ENCODE results near the gene RFTN1. TPM values are rescaled to one million over a fixed set of nuclear protein-coding genes. Genes with fewer than 3 reads are reported as not detected.

The RFTN1 gene
- total and polyA plus RNA-seq, 10 of the 15 experiments (the other 5 are each of a cell fraction or from before 2014, with no cell fraction given), result 20.6 to 213 (median 147) TPM

DNA sequence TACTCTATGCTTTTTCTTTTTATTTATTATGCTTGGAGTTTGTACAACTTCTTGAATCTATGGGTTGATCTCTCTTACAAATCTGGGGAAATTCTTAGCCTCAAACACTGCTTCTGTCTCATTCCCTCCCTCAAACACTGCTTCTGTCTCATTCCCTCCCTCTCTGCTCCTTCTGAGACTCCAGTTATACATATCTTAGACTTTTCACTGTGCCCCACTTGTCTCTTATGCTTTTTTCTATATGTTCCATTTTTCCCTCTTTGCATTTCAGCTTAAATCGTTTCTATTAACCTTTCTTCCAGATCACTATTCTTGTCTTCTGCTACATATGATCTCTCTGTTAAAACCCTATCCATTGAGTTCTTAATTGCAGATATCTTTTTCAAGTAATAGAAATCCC is 50.4 kb downstream of the RFTN1 start:
- BruUV-seq (replicated peaks), result no TSS peak
- CTCF ChIA-PET, result interaction anchor here (1.3 to 2.6 kb wide), 3 partner anchors 14 to 19 kb away, joined by 3 to 8 read pairs (median 4); no protein-coding TSS in a partner anchor

DNA sequence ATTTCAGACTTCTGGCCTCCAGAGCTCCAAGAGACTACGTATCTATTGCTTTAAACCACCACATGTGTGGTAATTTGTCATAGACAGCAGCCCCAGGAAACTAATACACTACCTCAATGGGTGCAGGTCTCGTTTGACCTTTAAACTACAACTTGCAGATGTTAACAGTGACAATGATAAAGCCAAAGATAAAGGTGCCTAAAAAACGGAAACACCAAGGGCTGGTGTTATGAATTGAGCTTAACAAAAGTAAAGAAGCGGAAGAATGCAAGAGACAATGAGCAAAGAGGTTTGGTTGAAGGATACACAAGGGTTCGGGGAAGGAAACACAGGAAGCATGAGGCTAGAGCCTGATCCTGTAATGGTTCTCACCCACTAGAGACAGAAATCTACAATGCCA is 50.8 kb downstream of the RFTN1 start:
- in situ Hi-C loops (cut with MboI), result no loop called here
- ChIA-PET SMC1A (ENCODE audit: uncharacterized antibody, unreplicated experiment) (interaction anchor here (1.1 to 3.6 kb wide), 8 partner anchors 9 to 43 kb away, joined by 4 to 11 read pairs (median 5); no protein-coding TSS in a partner anchor), POLR2A (interaction anchor here (0.9 kb wide), 2 partner anchors 20 to 43 kb away, joined by 3 read pairs; no protein-coding TSS in a partner anchor), CTCF (interaction anchor here (1.3 to 2.6 kb wide), 3 partner anchors 14 to 19 kb away, joined by 3 to 8 read pairs (median 4); no protein-coding TSS in a partner anchor), RAD21 (ENCODE audit: unreplicated experiment) (no interaction called here)
- Histone ChIP-seq H3K27ac (ENCODE audit: control insufficient read depth, insufficient read depth) (no peak overlapping the region), H3K27me3 (replicated peaks in 1 of 2; ENCODE audit: control insufficient read depth in 2 of 2, insufficient read depth in 2 of 2, low read length in 1 of 2) (no peaks in the 10 kb centered on the region), H3K4me2 (ENCODE audit: control insufficient read depth, insufficient read depth) (no peak overlapping the region), H3K36me3 (ENCODE audit: control insufficient read depth in 2 of 2, insufficient read depth in 2 of 2, low read length in 1 of 2) (peaks cover under 1 to 6% of the 10 kb centered on the region in 2 experiments), H3K4me1 (ENCODE audit: control insufficient read depth, insufficient read depth, low read length) (peaks cover 4% of the 10 kb centered on the region), H3K9me3 (replicated peaks; ENCODE audit: control insufficient read depth, insufficient read depth, low read length) (no peaks in the 10 kb centered on the region), H3K9ac (ENCODE audit: control insufficient read depth, insufficient read depth, low read length) (no peak overlapping the region), H2AFZ (ENCODE audit: control insufficient read depth, low read depth, low read length) (no peak overlapping the region), H3K79me2 (ENCODE audit: control insufficient read depth, insufficient read depth, low read length) (peaks cover 40% of the 10 kb centered on the region), H3K4me3 (no peak overlapping the region), H4K20me1 (ENCODE audit: control insufficient read depth, insufficient read depth) (no peaks in the 10 kb centered on the region)
- no TSS peak for BruUV-seq (replicated peaks)
- TF ChIP-seq JUND (IDR thresholded peaks at IDR 0.05; ENCODE audit: low read depth, low read length), result no peak
- no peak for TF ChIP-seq IKZF2 (IDR thresholded peaks at IDR 0.05)
- TF ChIP-seq ZBED1 (IDR thresholded peaks at IDR 0.05; ENCODE audit: borderline replicate concordance), result no peak
- no peak for FAIRE-seq
- no peak for ATAC-seq
- 53% methylated on average over 5 of the region's 5 CpGs for WGBS (ENCODE audit: insufficient coverage, insufficient replicate concordance, low lambda C conversion rate, missing lambda C conversion rate)
- intact Hi-C loops (cut with micrococcal nuclease; ENCODE audit: unreplicated experiment), result no loop called here
- DNase-seq (ENCODE audit: low read depth, low spot score), result no peak

More for the DNA sequence above, 50.4 kb downstream of the RFTN1 start:
- DNase-seq (ENCODE audit: low read depth, low spot score) (no peak), FAIRE-seq (no peak), ATAC-seq (no peak)
- H3K9ac ChIP-seq (ENCODE audit: control insufficient read depth, insufficient read depth, low read length), result no peak overlapping the region
- H3K4me3 ChIP-seq, result no peak overlapping the region
- RAD21 ChIA-PET (ENCODE audit: unreplicated experiment), result no interaction called here
- TF ChIP-seq ZBED1 (IDR thresholded peaks at IDR 0.05; ENCODE audit: borderline replicate concordance) (no peak), BACH1 (IDR thresholded peaks at IDR 0.05; ENCODE audit: borderline replicate concordance) (no peak), TCF7 (IDR thresholded peaks at IDR 0.05; ENCODE audit: borderline replicate concordance) (no peak), EED (IDR thresholded peaks at IDR 0.05; ENCODE audit: low read depth) (no peak), KDM1A (IDR thresholded peaks at IDR 0.05; ENCODE audit: borderline replicate concordance) (no peak), ZZZ3 (IDR thresholded peaks at IDR 0.05; ENCODE audit: control insufficient read depth, insufficient read length, low read depth) (no peak)
- SMC1A ChIA-PET (ENCODE audit: uncharacterized antibody, unreplicated experiment), result interaction anchor here (1.1 to 3.6 kb wide), 4 partner anchors 10 to 19 kb away, joined by 4 to 11 read pairs (median 6); no protein-coding TSS in a partner anchor
- no peak overlapping the region for H2AFZ ChIP-seq (ENCODE audit: control insufficient read depth, low read depth, low read length)
- H3K27me3 ChIP-seq (replicated peaks in 1 of 2; ENCODE audit: control insufficient read depth in 2 of 2, insufficient read depth in 2 of 2, low read length in 1 of 2), result no peaks in the 10 kb centered on the region
- H4K20me1 ChIP-seq (ENCODE audit: control insufficient read depth, insufficient read depth), result no peaks in the 10 kb centered on the region
- no peaks in the 10 kb centered on the region for H3K9me3 ChIP-seq (replicated peaks; ENCODE audit: control insufficient read depth, insufficient read depth, low read length)
- peaks cover 8% of the 10 kb centered on the region for H3K4me1 ChIP-seq (ENCODE audit: control insufficient read depth, insufficient read depth, low read length)
- H3K4me2 ChIP-seq (ENCODE audit: control insufficient read depth, insufficient read depth), result no peak overlapping the region
- peaks cover 44% of the 10 kb centered on the region for H3K79me2 ChIP-seq (ENCODE audit: control insufficient read depth, insufficient read depth, low read length)
- intact Hi-C loops (cut with micrococcal nuclease; ENCODE audit: unreplicated experiment), result no loop called here
- in situ Hi-C loops (cut with MboI), result no loop called here
- 29% methylated on average over 1 of the region's 1 CpG for WGBS (ENCODE audit: insufficient coverage, insufficient replicate concordance, low lambda C conversion rate, missing lambda C conversion rate)
- POLR2A ChIA-PET, result interaction anchor here (1.4 kb wide), 1 partner anchor 20 kb away, joined by 4 read pairs; no protein-coding TSS in a partner anchor
- H3K27ac ChIP-seq (ENCODE audit: control insufficient read depth, insufficient read depth), result no peak overlapping the region
- H3K36me3 ChIP-seq (ENCODE audit: control insufficient read depth in 2 of 2, insufficient read depth in 2 of 2, low read length in 1 of 2), result peaks cover 4 to 7% of the 10 kb centered on the region in 2 experiments
